H1 (cell line): ENCODE measurements around the gene GCH1. TPM values are rescaled to one million over a fixed set of nuclear protein-coding genes. Genes with fewer than 3 reads are reported as not detected.

Experiments
- RNF2 ChIP-seq: fragments of 200-900, 300-1000 bp; sonication (generic); IDR thresholded peaks from 2 replicates; pipeline ENCODE4 v1.7.1; 2016; ENCODE audit warnings: borderline replicate concordance, low read depth, mild to moderate bottlenecking, antibody characterized with exemption, low read length; ENCODE audit not compliant: poor library complexity, severe bottlenecking; ENCODE audit errors: missing control alignments
- SIN3A ChIP-seq, 2 experiments: IDR thresholded peaks in 1 of 2; conservative IDR thresholded peaks in 1 of 2; 2 replicates each; pipeline ENCODE4 v1.6.1; 2011 to 2012; ENCODE audit warnings: low read length in 2 of 2, improper control_type of control experiment in 1 of 2, low read depth in 1 of 2, mild to moderate bottlenecking in 1 of 2
- SRF ChIP-seq: IDR thresholded peaks from 2 replicates; pipeline ENCODE4 v1.6.1; 2011; ENCODE audit warnings: mild to moderate bottlenecking, low read depth, low read length, moderate library complexity
- TEAD4 ChIP-seq: IDR thresholded peaks from 2 replicates; pipeline ENCODE4 v1.6.1; 2012; ENCODE audit warnings: low read depth, low read length, inconsistent platforms, mixed read lengths
- polyA plus RNA-seq, 7 experiments: library from polyadenylated mRNA; depleted of rRNA in 3 of 7; stranded (reverse) in 5 of 7; unstranded in 2 of 7; fragments of >200 nt in 5 of 7; fragments of 200-250 nt in 2 of 7; gene quantifications; 1 replicate in 5 of 7; 2 replicates in 1 of 7; 4 replicates in 1 of 7; pipeline versions ENCODE4 v1.2.1 to v1.2.3, GENCODE V29; 2011 to 2013; ENCODE audit warnings: missing spikeins in 2 of 7, mixed read lengths in 2 of 7
- total RNA-seq: library from RNA; stranded (reverse); fragmentation: NEBNext Ultra II Directional; extraction: Animal tissue kit (Norgen Biotek cat#: 25700); gene quantifications from 2 replicates; pipeline ENCODE4 v1.2.1, GENCODE V29; 2021

GCH1 gene
- total and polyA plus RNA-seq, 2 of the 8 experiments (the other 6 are each of a cell fraction or from before 2014, with no cell fraction given), result 7.3 to 7.9 TPM

GRCh38 chr14:54944737-54945391 lies 42.2 kb upstream of the GCH1 start (continued):
- TF ChIP-seq RNF2, result no peak
- no peak for TF ChIP-seq SIN3A (conservative IDR thresholded peaks at IDR 0.05 in 1 of 2, IDR thresholded peaks at IDR 0.05 in 1 of 2; ENCODE audit: low read depth in 1 of 2, low read length in 2 of 2)
- no peak for TF ChIP-seq SRF
- no peak for TF ChIP-seq TEAD4
